GM20000 (cell line): ENCODE results near the gene LINC00237.

Experiments
- DNase-seq: peaks from one replicate; pipeline ENCODE4 v3.0.0; 2012; ENCODE audit warnings: low spot score
- TF ChIP-seq, protein P1 (sequence below): IDR thresholded peaks from 2 replicates; pipeline ENCODE4 v1.5.1; 2012; ENCODE audit warnings: mild to moderate bottlenecking, control low read depth; ENCODE audit errors: extremely low read depth, missing control alignments

LINC00237 gene

DNA sequence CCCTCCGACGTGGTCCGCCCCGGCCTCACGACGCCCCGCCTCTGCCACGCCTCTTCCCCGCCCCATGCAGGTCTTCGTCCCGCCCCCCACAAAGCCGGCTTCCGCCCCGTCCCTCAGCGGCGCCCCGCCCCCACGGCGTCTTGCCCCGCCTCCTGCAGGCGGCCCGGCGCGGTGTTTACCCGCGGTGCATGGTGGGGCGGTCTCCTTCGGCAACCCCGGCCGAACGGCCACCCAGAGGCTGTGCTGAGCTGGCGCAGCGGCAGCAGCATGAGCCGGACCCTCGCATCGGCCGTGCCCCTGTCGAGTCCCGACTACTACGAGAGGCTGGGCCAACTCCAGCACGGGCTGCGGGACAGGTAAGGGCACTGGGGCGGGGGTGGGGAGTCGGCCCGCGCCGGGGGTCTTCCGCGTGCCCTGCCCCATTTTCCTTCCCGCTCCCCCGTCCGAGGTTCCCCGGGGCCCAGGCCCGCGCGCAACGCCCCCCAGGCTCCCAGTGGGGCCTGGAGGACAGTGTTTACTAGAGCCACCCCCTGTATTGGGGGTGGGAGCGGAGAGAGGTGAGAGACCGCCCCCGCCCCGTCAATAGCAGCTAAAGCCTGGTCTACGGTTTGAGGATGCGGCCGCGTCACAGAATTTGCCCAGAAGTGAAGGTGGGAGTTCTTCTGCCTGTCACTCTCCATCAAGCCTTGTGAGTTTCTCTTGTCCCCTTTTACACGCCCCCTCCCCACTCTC lies 19.9 kb upstream of the LINC00237 start, which contains the start of gene KIZ:
TSS of gene KIZ (plus strand) at position 234 of the 732 bp plus-strand sequence. CDS start at position 268, 34 bp downstream.
- peak; percentile 97 for DNase-seq
- TF ChIP-seq, protein P1, sequence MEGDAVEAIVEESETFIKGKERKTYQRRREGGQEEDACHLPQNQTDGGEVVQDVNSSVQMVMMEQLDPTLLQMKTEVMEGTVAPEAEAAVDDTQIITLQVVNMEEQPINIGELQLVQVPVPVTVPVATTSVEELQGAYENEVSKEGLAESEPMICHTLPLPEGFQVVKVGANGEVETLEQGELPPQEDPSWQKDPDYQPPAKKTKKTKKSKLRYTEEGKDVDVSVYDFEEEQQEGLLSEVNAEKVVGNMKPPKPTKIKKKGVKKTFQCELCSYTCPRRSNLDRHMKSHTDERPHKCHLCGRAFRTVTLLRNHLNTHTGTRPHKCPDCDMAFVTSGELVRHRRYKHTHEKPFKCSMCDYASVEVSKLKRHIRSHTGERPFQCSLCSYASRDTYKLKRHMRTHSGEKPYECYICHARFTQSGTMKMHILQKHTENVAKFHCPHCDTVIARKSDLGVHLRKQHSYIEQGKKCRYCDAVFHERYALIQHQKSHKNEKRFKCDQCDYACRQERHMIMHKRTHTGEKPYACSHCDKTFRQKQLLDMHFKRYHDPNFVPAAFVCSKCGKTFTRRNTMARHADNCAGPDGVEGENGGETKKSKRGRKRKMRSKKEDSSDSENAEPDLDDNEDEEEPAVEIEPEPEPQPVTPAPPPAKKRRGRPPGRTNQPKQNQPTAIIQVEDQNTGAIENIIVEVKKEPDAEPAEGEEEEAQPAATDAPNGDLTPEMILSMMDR = peak; percentile 26

DNA sequence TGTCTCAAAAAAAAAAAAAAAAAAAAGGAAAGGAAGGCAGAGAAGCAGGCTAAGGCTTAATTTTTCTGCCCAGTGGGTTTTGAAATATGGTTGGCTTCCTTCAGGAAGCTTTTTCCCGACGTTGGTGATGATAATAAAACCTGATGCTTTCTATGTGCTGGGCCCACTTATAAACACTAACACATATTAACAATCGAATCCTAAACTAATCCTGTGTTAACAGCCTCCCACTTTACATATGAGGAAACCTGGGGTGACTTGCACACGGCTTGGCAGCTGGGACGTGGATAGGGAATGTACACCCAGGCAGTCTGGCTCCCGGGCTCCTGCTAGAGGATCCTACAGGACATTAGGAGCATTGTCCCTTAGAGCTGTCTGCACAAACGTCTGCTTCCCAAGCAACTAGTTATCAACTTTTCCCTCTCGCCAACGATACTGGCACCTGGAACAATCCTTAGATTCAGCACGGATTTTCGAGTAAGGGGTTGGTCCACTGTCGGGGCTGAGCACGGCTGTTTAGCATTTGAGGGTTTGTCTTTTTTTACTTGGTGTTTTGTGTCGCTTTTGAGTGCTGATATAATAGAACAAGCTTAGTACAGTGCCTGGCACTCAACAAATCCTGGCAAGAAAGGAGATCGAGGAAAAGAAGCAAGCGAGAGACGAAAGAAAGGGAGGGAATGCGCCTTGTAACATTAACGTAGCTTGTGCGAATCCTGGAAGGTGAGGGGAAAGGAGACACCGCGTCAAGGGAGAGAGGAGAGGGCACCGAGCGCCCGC lies 19.1 kb upstream of the LINC00237 start:
- DNase-seq = peak; percentile 12
- TF ChIP-seq, protein P1 = no peak

DNA sequence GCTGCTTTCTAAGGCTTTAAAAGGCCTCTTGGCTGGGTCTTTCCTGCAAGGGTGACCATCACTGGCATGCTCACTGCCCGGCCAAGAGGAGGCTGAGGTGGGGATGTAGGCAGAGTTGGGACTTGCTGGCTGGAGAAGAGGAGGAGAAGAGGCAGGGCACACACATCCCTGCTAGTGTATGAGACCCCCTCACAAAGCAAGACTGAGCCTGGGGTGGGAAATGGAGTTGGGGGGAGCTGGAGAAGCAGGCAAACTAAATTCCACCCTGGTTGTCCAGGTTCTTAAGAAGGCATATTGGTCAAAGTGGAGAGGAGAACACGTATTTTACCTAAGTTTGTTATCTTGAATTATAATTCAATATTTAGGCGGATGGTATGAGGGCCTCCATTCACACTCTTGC lies 18.0 kb upstream of the LINC00237 start:
- no peak for DNase-seq
- TF ChIP-seq, protein P1 = no peak

DNA sequence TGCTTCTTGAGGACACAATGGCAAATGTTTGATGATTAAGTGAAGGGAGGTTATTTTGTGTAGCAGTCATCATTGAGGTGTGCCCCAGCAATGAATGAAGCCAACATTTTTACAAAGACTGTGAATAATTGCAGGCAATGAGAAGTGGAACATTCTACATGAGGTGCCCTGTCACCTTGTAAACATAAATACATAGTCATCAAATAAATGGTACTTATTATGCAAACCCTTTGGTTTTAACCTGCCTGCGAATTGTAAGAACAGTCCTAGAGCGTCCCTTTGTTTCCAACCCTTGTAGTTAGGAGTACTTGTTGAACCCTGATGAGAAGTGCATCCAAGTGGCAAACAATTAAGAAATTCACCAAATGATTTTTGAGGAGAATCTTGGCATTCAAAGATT lies 12.6 kb upstream of the LINC00237 start:
- TF ChIP-seq, protein P1 = no peak
- no peak for DNase-seq

DNA sequence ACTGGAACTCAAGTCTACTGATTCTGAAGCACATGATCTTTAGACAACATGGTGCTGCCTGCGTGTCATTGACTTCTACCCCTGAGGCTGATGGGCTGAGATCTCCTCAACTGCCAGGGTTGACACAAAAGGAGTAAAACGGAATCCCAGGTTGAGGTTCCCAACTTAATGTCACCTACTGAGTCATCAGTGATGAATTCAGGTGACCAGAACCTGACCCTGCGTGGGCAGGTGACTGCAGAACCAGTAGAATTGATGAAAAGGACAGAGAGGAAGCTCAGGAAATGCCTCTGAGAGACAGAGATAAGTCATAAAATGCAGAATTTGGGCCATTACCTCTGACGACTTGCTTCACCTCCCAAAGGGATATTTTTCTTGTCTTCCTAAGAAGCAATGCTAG lies 12.0 kb upstream of the LINC00237 start:
- TF ChIP-seq, protein P1 = no peak
- no peak for DNase-seq

DNA sequence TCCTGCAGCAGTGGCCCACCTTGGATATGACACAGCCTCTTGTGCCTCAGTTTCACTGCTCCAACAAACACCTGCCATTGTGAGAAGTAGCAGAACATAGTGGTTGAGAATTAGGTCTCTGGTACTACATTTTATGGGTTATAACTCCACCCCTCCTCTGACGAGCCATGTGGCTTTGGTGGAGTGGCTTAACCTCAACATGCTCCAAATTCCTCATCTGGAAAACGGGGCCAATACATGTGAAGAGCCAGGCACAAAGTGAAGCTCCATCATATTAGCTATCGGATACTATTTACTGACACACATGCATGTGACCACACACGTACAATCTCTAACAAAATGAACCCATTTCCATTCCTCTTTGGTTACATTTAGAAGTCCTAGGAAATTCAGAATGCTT lies 11.4 kb upstream of the LINC00237 start:
- TF ChIP-seq, protein P1 = no peak

DNA sequence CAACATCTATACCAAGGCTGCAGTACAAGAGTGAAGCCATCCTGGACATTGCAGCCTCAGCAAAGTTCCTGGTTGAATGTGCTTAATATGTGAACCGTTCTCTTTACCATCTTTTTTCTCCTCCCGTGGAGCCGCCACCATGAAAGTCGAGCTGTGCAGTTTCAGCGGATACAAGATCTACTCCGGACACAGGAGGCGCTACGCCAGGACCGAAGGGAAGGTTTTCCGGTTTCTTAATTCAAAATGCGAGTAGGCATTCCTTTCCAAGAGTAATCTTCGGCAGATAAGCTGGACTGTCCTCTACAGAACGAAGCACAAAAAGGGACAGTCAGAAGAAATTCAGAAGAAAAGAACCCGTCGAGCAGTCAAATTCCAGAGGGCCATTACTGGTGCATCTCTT lies 8.4 kb upstream of the LINC00237 start:
- DNase-seq = no peak
- TF ChIP-seq, protein P1 = no peak

More for the DNA sequence above, 11.4 kb upstream of the LINC00237 start:
- no peak for DNase-seq
